ENCODE data around the gene EML1.

Gene EML1

DNA sequence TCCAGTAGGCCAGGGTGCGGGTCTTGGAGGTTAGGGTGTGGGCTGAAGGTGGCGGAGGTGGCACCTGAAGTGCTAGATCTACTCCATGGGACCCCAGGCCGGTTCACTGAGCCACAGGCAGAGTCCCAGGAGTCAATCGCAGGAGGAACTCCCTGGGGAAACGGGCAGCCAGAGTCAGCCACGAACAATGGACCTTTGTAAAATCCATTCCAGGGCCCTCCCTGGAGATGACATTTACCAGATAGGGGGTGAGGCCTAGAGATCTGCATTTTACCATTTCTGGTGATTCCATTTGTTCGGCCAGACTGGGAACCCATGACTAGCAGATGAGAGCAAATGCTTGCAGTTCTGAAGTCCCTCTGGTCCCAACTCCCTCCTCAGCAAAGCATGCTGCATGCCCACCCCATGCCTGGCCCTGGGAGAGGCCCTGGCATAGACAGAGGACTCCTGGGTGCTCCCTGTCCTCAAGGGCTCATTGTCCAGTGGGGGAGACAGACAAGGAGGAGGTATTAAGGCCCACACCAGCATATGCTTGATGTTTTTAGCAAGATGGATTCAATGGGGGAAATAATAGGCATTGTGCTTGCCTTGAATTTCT is 115.5 kb downstream of the EML1 start:
- DNase-seq: no peak

DNA sequence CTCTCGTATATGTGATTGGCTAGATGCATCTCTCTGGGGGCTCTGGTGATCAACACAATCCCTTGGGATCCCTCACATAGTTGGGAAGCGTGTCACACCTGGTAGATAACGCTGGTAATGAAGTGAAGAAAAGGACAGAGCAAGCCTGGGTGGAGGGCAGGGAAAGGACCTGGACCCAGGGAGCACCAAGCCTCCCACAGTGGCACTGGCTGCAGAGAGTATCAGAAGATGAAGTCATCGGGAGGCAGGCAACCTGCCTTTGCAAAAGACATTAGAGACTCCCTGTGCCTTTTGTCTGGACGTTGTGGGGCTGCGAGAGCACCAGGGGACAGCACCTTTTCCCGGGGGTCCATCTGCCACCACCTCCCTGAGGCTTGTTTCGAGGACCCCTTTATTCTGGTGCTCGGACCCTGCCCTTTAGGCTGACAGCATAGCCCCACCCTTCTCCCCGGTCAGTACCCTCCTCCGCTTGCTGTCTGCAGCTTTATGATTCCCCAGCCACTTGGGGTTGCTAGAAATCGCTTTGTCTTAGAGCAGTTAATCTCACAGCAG is 116.4 kb downstream of the EML1 start:
- no peak for DNase-seq

DNA sequence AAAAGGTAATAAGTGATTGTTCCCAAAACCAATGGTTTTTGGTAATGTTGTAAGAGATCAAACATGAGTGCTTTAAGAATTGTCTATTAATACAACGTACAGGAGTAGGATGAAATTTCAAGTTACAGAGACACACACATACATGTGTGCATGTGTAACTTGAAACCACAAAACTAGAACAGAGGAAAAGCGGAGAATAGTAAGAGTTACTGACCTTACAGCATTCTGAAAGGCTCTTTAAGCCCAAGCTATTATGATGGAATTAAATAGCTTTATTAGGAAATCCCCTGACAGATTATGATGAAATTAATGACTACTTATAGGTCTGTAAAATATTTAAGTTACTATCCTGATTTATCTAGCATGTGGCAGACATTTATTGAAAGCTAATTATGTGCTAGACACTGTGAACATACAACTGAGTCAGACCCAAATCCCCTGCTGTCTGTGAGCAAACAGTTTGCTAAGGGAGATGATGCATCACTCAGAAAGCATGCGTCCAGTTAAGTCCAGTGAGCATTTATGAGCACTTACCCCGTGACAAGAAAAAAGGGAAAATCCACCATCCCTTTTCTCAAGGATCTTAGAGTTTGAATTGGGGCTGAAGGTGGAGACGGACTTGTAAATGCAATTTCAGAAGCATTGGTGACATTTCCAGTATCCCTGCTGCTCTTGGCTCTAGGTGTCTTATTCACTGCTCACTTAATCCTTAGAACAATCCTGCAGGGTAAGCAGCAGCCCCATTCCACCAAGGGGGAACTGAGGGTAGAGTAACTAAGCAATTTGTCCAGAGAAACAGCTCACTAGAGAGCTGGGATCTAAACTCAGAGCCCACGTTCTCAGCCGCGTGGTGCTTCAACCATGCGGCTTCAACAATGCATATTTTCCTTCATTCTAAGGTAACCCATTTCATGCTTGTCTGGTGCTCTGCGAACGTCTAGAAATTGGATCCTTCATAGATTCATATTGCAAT is 117.4 kb downstream of the EML1 start:
- no peak for DNase-seq

DNA sequence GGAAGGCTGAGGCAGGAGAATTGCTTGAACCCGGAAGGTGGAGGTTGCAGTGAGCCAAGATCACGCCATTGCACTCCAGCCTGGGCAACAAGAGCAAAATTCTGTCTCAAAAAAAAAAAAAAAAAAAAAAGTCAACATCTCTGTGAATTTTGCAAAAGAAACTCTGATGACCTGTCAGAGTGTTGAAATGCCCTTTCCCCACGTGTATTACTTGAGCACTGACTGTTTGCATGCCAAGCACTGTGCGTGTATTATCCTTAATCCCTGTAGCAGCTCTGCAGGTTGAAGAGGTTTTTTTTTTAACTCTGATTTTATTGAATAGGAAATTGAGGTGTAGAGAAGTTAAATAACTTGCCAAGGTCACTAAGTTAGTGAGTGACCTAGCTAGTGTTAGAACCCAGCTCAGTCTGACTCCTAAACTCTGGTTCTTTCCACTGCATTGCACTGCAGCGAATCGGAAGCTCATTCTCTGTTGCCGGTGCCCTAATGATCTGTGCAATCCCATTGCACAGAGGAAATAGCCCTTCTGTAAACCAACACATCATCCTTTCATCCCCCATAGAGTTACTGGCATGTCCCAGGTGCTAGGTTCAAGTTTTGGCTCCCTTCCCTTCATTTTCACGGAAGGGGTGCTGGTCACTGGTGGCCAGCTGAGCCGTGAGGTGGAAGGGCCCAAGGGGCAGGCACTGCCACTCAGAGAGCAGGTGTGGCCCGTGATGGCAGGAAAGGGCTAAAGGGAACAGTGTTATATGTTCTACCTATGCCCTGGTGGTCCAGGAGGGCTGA is 122.3 kb downstream of the EML1 start:
- no peak for DNase-seq

DNA sequence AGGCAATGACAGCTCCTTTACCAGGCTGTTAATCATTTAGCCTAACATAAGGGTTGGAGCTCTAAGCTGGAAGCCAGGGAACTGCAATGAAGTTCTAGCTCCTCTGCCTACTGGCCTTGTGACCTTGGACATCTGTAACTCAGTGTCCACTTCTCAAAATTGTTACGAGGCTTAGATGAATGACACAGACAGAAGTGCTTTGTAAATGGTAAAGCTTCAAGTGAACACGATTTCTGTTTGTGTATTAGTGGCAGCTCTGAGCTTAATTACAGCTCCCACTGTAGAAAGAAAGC is 122.8 kb downstream of the EML1 start:
- DNase-seq: no peak

DNA sequence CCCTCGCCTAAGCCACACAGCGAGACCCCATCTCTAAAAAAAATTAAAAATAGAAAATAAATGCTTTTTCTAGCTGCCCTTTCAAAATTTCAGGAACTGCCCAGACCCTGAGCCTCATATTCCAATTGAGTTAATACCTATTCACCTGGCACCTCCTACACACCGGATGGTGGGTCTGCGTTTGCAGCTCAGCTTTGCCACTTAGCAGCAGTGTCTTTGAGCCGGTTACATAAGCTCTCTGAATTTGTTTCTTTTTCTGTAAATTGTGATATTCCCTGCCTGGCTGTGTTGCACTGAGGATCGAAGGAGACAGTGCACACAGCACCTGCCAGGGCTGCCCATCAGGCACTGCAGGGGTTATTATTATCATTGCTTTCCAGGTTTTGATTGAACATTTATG is 125.6 kb downstream of the EML1 start:
- no peak for DNase-seq

DNA sequence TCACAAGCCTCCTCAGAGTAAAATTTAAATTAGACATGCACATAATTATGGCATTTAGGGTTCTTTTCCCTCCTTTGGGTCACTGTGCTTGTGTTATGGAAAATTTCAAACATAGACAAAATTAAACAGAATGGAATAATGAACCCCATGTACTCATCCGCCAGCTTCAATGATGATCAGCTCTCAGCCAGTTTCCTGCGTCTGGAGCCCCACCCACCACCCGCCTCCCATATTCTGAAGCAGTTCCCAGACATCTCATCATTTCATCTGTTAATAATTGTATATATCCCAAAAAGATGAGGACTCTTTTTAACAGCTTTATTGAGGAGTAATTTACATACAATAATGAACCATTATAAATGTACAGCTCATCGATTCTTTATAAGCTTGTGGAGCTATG is 128.2 kb downstream of the EML1 start:
- no peak for DNase-seq

DNA sequence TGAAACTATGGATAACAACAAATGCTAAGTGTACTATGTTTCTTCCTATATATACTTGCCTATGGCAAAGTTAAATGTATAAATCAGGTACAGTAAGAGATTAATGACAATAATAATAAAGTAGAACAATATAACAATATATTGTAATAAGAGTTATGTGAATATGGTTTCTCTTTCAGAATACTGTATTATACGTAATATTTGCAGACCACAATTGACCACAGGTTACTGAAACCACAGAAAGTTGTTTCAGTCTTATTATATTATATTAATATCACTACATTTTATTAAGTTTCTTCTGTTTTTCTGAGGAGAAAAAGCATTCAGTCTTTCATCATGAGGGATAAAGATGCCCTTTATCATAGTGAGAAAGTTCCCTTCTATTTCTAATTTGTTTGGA is 131.2 kb downstream of the EML1 start:
- no peak for DNase-seq

DNA sequence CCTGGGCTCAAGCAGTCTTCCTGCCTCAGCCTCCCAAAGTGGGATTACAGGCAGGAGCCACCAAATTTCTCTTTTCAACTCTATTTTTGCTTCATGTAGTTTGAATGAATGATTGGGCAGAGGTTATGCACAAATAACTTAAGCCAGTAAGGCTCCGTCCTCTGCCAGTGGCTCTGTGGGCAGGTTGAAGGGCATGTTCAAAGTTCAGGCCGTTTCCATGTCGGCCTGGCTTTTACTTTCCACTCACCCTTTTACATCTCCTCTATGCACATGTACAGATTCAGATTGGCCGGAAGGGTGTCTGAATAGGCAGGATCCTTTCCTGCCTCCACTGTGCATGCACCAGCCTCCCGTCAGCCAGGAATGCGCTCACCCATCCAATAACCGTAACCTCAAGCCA is 132.3 kb downstream of the EML1 start:
- no peak for DNase-seq

DNA sequence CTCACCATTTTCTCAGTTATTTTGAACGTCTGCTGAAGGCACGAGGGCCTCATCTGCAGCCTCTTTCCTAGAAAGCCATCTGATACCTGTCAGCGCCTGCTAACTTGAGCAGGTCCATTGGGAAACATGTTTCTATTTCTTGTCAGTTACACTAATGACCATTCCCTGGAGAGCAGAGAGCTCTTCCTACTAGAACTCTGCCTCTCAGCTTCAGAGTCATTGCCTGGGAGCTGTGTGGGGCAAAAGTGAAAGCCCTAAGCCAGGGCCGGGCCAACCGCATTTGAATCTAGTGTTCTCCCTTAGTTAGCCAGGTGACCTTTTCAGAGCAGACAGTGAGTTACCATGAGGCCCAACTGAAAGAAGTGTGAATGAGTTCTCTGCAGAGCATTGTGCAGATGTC is 135.8 kb downstream of the EML1 start:
- peak; percentile 72 for DNase-seq

DNA sequence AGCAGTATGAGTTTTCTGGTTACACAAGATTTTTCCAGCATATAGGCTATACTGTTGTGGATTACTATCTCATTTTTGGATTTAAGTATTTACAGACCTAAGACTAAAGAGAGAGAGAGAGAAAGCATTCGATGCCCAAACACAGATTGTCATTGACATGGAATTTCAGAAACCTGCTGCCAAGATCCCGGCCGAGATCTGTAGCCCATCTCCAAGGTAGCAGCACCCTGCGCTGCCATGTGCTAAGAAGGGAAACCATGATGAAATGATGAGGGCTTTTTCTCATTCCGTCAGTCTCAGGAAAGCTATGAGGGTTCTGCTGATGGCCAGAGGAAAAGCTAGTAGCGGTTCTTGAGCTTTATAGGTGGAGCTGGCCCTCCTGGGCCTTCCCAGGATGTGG is 136.4 kb downstream of the EML1 start:
- no peak for DNase-seq

DNA sequence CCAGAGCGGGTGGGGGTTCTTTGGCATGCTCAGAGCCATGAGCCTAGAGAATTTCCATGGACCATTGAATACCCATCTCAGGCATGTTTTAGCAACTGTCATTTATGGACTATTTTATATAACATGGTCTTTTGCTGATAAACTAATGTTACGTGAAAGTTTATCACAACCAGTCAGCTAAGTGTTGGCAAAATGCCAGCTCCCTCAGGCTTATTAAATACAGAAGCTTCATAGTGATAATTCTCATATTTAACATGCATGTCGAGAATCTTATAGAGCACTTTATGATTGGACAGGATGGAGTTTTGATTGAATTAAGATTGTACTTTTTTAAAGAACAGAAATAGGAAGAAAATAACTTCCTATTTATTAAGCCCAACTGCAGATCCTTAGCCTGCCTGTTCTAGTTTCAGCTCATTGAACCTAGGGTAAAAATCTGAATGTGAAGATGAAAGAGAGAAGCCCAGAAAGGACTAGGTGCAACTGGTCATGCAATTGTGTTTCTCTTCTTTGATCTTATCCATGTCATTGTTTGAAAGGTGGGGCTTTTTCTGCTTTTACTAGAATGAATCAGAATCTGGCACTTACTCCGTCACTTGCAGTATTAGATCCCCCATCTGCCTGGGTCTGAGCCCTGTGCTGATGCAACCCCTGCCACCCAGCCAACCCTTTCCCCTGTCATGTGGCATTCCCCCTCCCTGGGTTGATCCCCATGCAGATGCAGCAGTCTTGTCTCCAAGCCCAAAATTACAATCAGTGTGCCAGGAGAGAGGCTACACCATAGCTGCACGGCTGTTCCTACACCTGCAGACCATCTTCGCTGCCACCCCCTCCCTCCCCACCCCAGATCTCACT is 137.4 kb downstream of the EML1 start:
- peak; percentile 19 for DNase-seq

DNA sequence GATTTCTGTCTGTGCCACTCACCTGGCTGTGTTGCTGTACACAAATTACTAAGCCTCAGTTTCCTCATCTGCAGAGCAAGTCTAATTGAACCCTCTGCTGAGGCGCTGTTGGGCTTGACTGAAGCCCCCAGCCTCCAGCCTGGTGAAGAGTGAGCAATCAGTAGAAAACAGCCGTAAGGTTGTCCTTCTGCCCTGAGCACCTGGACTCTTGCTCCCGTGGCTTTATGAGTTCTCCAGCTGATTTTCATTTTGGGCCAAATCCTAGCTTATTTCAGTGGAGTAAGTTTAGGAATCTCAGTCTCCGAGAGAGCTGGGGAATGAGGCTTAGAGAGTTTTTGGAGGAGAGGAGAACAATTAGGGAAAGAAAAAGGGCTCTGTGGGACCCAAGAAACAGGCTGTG is 138.1 kb downstream of the EML1 start:
- no peak for DNase-seq

DNA sequence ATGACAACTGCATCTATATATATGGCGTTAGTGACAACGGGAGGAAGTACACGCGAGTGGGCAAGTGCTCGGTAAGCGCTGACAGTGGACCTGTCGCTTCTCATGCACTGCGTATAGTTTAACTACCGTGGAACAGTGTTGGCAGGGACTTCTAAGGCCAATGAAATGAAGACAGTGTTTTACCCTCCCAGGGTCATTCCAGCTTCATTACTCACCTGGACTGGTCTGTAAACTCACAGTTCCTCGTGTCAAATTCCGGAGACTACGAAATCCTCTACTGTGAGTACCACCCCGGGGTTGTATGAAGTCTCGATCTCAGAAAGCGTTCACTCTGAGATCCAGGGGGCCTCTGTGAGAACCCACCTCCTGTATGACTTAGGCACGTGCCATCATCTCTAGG is 142.8 kb downstream of the EML1 start:
- DNase-seq: no peak

DNA sequence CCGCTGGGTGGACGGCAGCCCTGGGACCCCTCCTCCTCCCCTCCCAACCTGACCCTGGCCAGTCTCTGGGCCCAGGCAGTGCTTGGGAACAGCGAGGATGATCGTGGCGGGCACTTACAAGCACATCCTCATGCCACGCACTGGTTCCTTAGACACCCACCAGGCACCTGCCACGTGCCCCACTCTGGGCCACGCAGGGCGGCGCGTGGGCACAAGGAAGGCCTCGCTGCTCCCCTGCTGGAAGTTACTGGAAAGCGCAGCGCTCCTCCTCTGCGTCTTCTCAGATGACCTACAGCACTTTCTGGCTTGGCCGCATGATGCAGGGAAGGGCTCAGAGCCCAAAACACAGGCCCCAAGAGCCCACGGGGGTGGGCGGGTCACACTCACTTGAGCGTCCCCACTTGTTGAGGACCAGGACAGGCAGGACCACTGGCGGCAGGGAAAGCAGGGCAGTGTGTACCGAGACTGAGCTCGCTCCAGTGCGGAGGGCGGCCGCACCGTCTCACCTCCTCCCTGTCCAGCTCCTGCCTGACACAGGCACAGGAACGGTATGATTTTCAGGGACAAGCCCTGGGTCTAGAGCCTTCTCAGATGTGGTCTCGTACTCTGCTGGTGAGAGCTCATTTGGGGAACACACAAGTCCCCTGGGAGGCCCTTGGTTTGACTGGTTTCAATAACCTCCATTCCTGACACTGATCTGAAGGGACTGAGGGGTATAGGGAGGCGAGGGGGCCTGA is 143.7 kb downstream of the EML1 start:
- no peak for DNase-seq

DNA sequence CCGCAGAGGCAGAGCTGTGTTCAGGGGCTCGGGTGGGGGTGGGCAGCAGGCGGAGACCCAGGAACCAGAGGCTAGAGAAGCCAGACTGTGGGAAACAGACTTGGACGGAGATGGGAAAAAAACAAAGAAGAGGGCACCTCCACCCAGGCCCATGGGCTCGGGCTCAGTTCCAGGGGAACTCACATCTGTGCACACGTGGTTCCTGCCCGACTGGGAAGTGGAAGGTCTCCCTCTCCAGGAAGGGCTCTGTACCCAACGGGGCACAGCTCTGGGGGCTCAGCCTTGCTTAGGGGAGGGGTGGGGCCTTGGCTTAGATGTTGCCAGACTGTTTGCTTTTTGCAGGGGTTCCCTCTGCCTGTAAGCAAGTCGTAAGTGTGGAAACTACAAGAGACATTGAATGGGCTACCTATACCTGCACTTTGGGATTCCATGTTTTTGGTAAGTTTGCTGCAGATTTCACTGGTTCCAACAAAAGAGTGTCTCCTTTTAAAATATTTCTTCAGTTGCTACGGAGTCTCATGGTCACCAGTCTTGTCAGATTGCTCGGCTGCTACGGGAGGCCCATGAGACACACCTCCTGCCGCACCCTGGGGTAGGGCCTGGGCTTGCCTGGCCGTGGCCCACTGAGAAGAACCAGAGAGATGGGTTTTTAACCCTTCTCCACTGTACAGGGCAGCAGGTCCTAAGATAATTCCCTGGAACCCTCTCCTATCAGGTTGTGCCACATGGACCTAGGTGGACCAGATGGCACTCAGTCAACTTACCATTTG is 144.4 kb downstream of the EML1 start:
- DNase-seq: no peak

DNA sequence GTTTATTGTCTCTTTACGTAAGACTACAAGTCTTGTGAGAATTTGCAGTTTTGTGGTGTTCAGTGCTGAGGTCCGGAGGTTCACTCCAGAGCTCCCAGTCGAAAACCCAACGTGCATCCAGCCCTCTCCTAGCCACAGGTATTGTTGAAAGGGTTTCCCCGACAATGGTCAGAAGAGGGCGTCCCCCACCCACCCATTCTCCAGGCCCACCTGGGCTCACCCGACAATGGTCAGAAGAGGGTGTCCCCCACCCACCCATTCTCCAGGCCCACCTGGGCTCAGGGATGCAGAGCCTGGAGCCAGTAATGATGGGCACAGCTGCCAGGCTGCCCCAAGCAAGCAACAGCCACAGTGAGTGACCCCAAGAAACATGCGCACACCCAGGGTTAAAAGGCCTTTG is 145.2 kb downstream of the EML1 start:
- no peak for DNase-seq

DNA sequence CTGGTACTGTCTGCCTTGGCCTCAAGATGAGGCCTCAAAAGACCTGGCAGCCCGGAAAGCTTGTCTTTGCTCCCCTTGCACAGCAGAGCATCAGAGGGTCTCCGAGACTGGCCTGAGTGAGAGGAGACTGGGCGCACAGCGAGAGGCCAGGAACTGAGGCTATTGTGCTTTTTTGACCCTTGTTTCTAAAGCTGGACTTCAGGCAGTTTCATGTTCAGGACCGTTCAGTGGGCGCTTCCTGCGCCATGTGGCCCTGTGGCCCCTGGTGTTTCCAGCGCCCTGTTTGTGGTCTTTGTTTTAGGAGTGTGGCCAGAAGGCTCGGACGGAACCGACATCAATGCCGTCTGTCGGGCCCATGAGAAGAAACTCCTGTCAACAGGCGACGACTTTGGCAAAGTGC is 145.7 kb downstream of the EML1 start:
- no peak for DNase-seq

DNA sequence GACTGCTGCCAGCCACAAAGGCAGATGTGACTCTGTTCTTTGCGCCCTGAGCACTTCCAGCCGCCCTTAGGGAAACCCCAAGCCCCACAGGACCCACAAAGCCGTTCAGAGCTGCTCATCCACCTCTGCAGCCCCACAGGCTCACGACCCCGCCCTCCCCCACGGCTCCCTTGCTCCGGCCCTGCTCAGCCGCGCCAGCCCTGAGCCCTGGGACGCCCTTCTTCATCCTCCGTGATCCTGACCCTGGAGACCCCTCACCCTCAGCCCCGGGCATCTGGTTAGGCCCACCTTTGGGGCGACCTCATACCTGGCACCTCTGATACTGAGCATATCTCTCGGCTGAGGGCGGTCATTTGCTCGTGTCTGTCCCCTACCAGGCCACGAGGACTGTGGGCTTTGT is 146.2 kb downstream of the EML1 start:
- DNase-seq: no peak

DNA sequence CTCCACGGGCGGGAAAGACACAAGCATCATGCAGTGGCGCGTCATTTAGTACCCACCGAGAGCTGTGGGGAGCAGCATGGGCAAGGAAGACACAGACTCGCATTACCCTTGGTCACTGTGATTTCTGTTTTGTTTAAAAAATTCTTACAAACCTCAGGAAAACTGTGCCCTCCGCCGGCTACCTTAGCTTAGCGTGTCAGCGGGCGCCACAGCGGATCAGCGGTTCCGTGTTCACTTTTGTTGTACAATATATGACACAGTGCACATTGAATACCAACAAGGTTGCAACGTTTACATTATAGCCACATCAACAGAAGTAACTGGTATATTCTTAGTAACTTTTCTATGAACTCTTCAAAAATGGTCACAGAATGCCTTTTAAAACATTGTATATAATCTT is 146.9 kb downstream of the EML1 start:
- DNase-seq: no peak

DNA sequence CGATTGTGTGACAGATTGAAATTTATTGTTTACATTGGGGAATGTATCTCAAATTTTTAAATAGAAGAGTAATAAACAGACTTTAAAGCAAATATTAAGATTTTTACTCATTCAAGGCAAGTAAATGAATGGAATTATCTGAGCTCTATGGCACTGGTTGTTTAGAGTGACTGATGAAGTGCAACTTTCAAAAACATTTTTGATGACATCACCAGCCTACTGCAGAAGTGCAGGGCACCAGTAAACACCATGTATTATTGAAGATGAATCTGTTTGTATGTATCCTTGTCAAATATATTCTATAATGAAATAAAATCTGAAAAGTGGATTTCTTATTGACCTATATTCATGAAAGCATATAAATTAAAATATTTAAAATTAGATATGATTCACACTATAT is 148.0 kb downstream of the EML1 start:
- DNase-seq: no peak

Measured in eye (tissue), 1 donor.